C4-2B (cell line): ENCODE results near the gene ABCG1.

Source experiments
- CTCF ChIP-seq: fragments of 450-650 bp; conservative IDR thresholded peaks from 2 replicates; pipeline ENCODE4 v1.5.1; 2017; ENCODE audit warnings: mild to moderate bottlenecking
- ZFX ChIP-seq: fragments of 450-650 bp; IDR thresholded peaks from 2 replicates; pipeline ENCODE4 v1.6.1; 2017

GRCh38 chr21:42317341-42317741 is 98.4 kb downstream of the ABCG1 start:
- TF ChIP-seq CTCF (no peak), ZFX (no peak)
